SK-N-SH (cell line): ENCODE measurements around the gene COL20A1. TPM values are rescaled to one million over a fixed set of nuclear protein-coding genes. Genes with fewer than 3 reads are reported as not detected.

Source experiments
- CTCF ChIA-PET: fragments of 300-600, 350-600 bp; formaldehyde crosslinking; extraction: SDS; loops from one replicate; lab custom pipeline; 2021; lab: Yijun Ruan, JAX
- POLR2A ChIA-PET: fragments of 350-600 bp; sonication (Branson Sonifier 250); formaldehyde crosslinking; extraction: SDS; loops from one replicate; lab custom pipeline; 2020; ENCODE audit warnings: antibody characterized with exemption, inconsistent platforms; lab: Yijun Ruan, JAX
- DNase-seq: peaks from one replicate; pipeline ENCODE4 v3.0.0; 2012
- H2AFZ ChIP-seq: fragments of 200-600 bp; sonication (generic); 2 replicates; pipeline ENCODE4 v1.8.1; 2016; ENCODE audit warnings: antibody characterized with exemption, mild to moderate bottlenecking, low read depth
- H3F3A ChIP-seq: fragments of 200-600 bp; sonication (generic); replicated peaks from 2 replicates; pipeline ENCODE3; 2016; ENCODE audit warnings: antibody characterized with exemption, mild to moderate bottlenecking; ENCODE audit not compliant: insufficient read depth
- H3K27ac ChIP-seq, 2 experiments: fragments of 200-500 bp in 1 of 2; fragments of 200-600 bp in 1 of 2; sonication (Bioruptor generic) in 1 of 2; sonication (generic), shearing (Covaris generic) in 1 of 2; 2 replicates each; pipeline versions ENCODE4 v1.5.1 to v1.6.1; 2014 to 2016; ENCODE audit warnings: low read depth in 2 of 2, inconsistent platforms in 1 of 2, low read length in 1 of 2, mild to moderate bottlenecking in 1 of 2, mixed read lengths in 1 of 2
- H3K27me3 ChIP-seq: fragments of 200-600 bp; sonication (generic), shearing (Covaris generic); 2 replicates; pipeline ENCODE4 v1.6.1; 2016; ENCODE audit warnings: mixed run types; ENCODE audit not compliant: insufficient read depth
- H3K36me3 ChIP-seq, 2 experiments: fragments of 200-500 bp in 1 of 2; fragments of 200-600 bp in 1 of 2; sonication (Bioruptor generic) in 1 of 2; sonication (generic) in 1 of 2; replicated peaks in 1 of 2; 2 replicates each; pipeline versions ENCODE3 to v1.5.1; 2014 to 2016; ENCODE audit warnings: low read length in 1 of 2, mild to moderate bottlenecking in 1 of 2; ENCODE audit not compliant: insufficient read depth in 2 of 2, control insufficient read depth in 1 of 2
- H3K4me1 ChIP-seq, 2 experiments: fragments of 200-500 bp in 1 of 2; fragments of 200-600 bp in 1 of 2; sonication (Bioruptor generic) in 1 of 2; sonication (generic), shearing (Covaris generic) in 1 of 2; 2 replicates each; pipeline versions ENCODE4 v1.5.1 to v1.6.1; 2014 to 2016; ENCODE audit warnings: low read depth in 1 of 2, low read length in 1 of 2, mixed run types in 1 of 2; ENCODE audit not compliant: insufficient read depth in 2 of 2, control insufficient read depth in 1 of 2
- H3K4me2 ChIP-seq: fragments of 200-600 bp; sonication (generic), shearing (Covaris generic); 2 replicates; pipeline ENCODE4 v1.6.1; 2017; ENCODE audit warnings: mixed run types
- H3K4me3 ChIP-seq, 2 experiments: fragments of 200-500 bp in 1 of 2; fragments of 200-600 bp in 1 of 2; sonication (Bioruptor generic) in 1 of 2; sonication (generic), shearing (Covaris generic) in 1 of 2; 2 replicates each; pipeline versions ENCODE4 v1.5.1 to v1.8.1; 2014 to 2016; ENCODE audit warnings: low read depth in 2 of 2, inconsistent platforms in 1 of 2, low read length in 1 of 2, mild to moderate bottlenecking in 1 of 2, mixed read lengths in 1 of 2, moderate library complexity in 1 of 2
- H3K79me2 ChIP-seq: fragments of 200-600 bp; sonication (generic); 2 replicates; pipeline ENCODE4 v1.8.1; 2017; ENCODE audit warnings: mild to moderate bottlenecking; ENCODE audit not compliant: insufficient read depth
- H3K9ac ChIP-seq: fragments of 200-600 bp; sonication (generic); 2 replicates; pipeline ENCODE4 v1.6.1; 2017; ENCODE audit warnings: mixed run types
- H3K9me2 ChIP-seq: fragments of 200-600 bp; sonication (generic); 2 replicates; pipeline ENCODE4 v1.6.1; 2017; ENCODE audit warnings: mixed run types
- H3K9me3 ChIP-seq: fragments of 200-600 bp; sonication (generic); 2 replicates; pipeline ENCODE4 v1.6.1; 2017; ENCODE audit warnings: mixed run types, mild to moderate bottlenecking, moderate library complexity
- H4K20me1 ChIP-seq: fragments of 200-600 bp; sonication (generic); 2 replicates; pipeline ENCODE4 v1.6.1; 2017; ENCODE audit warnings: mild to moderate bottlenecking, mixed run types; ENCODE audit not compliant: insufficient read depth
- ELF1 ChIP-seq: IDR thresholded peaks from 2 replicates; pipeline ENCODE4 v1.4.0; 2012
- EP300 ChIP-seq, 2 experiments: IDR thresholded peaks; 2 replicates each; pipeline versions ENCODE4 v1.4.0 to v1.6.1; 2012; ENCODE audit warnings: borderline replicate concordance in 1 of 2, low read depth in 1 of 2, low read length in 1 of 2
- EZH2phosphoT487 ChIP-seq: fragments of 200-600 bp; sonication (generic); IDR thresholded peaks from 2 replicates; pipeline ENCODE4 v1.6.1; 2017; ENCODE audit warnings: low read depth, mixed run types, mild to moderate bottlenecking, antibody characterized with exemption, moderate library complexity, borderline replicate concordance
- FOSL2 ChIP-seq: IDR thresholded peaks from 2 replicates; pipeline ENCODE4 v1.4.0; 2012; ENCODE audit warnings: low read depth, mild to moderate bottlenecking, moderate library complexity, borderline replicate concordance
- FOXM1 ChIP-seq: IDR thresholded peaks from 2 replicates; pipeline ENCODE4 v1.4.0; 2012; ENCODE audit warnings: low read depth, mild to moderate bottlenecking
- GABPA ChIP-seq: IDR thresholded peaks from 2 replicates; pipeline ENCODE4 v1.4.0; 2012; ENCODE audit warnings: low read depth, mild to moderate bottlenecking
- GATA2 ChIP-seq: sonication (generic); formaldehyde crosslinking; IDR thresholded peaks from 2 replicates; pipeline ENCODE4 v1.5.0; 2020; ENCODE audit warnings: mild to moderate bottlenecking, missing genetic modification reagents
- JUND ChIP-seq: IDR thresholded peaks from 2 replicates; pipeline ENCODE4 v1.4.0; 2012
- MXI1 ChIP-seq: IDR thresholded peaks from 2 replicates; pipeline ENCODE4 v1.6.1; 2012; ENCODE audit warnings: mild to moderate bottlenecking, low read depth, low read length, improper control_type of control experiment
- NFIC ChIP-seq: IDR thresholded peaks from 2 replicates; pipeline ENCODE4 v1.4.0; 2012; ENCODE audit warnings: borderline replicate concordance
- NRF1 ChIP-seq: IDR thresholded peaks from 2 replicates; pipeline ENCODE4 v1.6.1; 2012; ENCODE audit warnings: low read depth, mild to moderate bottlenecking, low read length
- POLR2AphosphoS5 ChIP-seq: IDR thresholded peaks from 2 replicates; pipeline ENCODE4 v1.6.1; 2012; ENCODE audit warnings: low read depth, low read length
- RCOR1 ChIP-seq: fragments of 150-350 bp; IDR thresholded peaks from 2 replicates; pipeline ENCODE4 v1.6.1; 2017; ENCODE audit warnings: antibody characterized with exemption, low read length
- RXRA ChIP-seq: IDR thresholded peaks from 2 replicates; pipeline ENCODE4 v1.4.0; 2012; ENCODE audit warnings: low read depth, mild to moderate bottlenecking, borderline replicate concordance
- TAF1 ChIP-seq: IDR thresholded peaks from 2 replicates; pipeline ENCODE4 v1.6.1; 2012; ENCODE audit warnings: low read depth, mild to moderate bottlenecking, low read length, moderate library complexity, borderline replicate concordance
- TCF12 ChIP-seq: IDR thresholded peaks from 2 replicates; pipeline ENCODE4 v1.4.0; 2012
- TEAD4 ChIP-seq: IDR thresholded peaks from 2 replicates; pipeline ENCODE4 v1.4.0; 2012; ENCODE audit warnings: mild to moderate bottlenecking, borderline replicate concordance; ENCODE audit not compliant: insufficient read depth
- YY1 ChIP-seq: IDR thresholded peaks from 2 replicates; pipeline ENCODE4 v1.4.0; 2012; ENCODE audit warnings: low read depth, mild to moderate bottlenecking
- WGBS: methylation state at CpG from one replicate; pipeline ENCODE4 v1.1.6; 2017; ENCODE audit warnings: low lambda C conversion rate; 5-methylcytosine and 5-hydroxymethylcytosine counted together
- polyA plus RNA-seq, 3 experiments: library from polyadenylated mRNA; depleted of rRNA; stranded (reverse); fragments of >200 nt; gene quantifications; 2 replicates each; pipeline ENCODE4 v1.2.3, GENCODE V29; 2012
- TF ChIP-seq, protein P1 (sequence below): IDR thresholded peaks from 2 replicates; pipeline ENCODE4 v1.4.0; 2012; ENCODE audit warnings: low read depth
- TF ChIP-seq, protein P2 (sequence below): fragments of 150-350 bp; IDR thresholded peaks from 2 replicates; pipeline ENCODE4 v1.6.1; 2017; ENCODE audit warnings: antibody characterized with exemption, low read length, low read depth, borderline replicate concordance
- TF ChIP-seq, protein P3 (sequence below): IDR thresholded peaks from 2 replicates; pipeline ENCODE4; 2012

Gene COL20A1
- polyA plus RNA-seq, 1 of the 3 experiments (the other 2 are of a cell fraction): not detected

DNA sequence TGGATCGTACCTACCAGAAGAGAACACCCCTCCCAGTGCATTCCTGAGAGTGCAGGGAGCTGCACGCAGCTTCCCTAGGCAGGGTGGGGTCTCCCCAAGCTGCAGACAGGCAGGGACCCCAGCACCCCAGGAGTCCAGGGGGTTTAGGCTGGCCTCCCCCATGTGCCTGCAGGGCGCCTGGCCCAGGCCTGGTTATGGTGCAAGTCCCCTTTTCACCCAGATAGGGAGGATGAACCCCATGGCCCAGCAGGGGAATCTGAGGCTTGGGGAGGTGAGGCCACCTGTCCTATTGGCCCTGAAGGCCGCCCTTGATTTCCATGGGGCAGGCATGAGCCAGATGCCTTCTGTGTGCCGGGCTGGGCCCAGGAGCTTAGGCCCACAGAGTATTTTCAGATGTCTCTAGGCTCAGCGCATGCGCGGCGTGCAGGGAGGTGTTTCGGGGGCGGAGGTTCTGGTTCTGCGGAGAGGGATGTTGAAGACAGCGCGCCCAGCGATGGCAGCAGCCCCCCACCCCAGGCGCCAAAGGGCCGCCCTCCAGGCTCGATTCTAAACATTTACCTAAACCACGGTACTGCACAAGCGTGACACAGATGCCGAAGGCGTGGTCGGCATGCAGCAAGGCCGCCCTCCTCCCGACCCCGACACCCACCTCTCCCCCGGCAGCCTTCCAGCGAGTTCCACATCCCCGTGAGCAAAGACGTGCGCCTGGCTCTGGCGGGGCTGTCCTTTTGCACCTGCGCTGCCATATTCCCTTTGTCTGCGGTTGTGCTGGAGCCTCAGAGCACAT lies 29.4 kb downstream of the COL20A1 start (continued):
- TF ChIP-seq POLR2AphosphoS5: no peak
- TF ChIP-seq MXI1: no peak
- TF ChIP-seq, protein P1, sequence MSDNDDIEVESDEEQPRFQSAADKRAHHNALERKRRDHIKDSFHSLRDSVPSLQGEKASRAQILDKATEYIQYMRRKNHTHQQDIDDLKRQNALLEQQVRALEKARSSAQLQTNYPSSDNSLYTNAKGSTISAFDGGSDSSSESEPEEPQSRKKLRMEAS: no peak
- no peak for TF ChIP-seq NRF1
- TF ChIP-seq NFIC: no peak
- no peak for TF ChIP-seq JUND

DNA sequence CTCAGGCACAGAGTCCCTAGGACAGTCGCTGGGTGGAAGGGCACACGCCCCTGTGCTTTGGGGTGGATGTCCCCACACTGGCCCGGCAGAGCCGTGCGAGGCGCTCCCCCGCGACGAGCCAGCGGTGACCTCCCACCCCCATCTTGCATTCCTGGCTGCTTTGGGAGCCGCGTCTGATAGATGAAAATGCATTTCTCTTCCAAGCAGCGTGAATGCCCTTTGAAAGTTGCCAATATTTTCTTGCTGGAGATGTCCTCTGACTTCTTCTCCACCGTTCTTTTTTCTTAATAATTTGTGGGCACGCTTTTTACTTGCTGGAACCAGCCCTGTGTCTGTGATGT lies 29.9 kb downstream of the COL20A1 start:
- no peaks in the 10 kb centered on the region for H3K79me2 ChIP-seq
- no peaks in the 10 kb centered on the region; a peak in 1 of 4 replicates for H3K4me1 ChIP-seq
- H3K27ac ChIP-seq: no peak overlapping the region
- H3K4me3 ChIP-seq: no peak overlapping the region
- no peaks in the 10 kb centered on the region; the same call in 1 of the 2 replicates for H3K27me3 ChIP-seq
- WGBS: 58% methylated on average over 15 of the region's 15 CpGs
- TF ChIP-seq JUND (no peak), NRF1 (no peak), TEAD4 (no peak), ELF1 (no peak), TCF12 (no peak), MXI1 (no peak)
- TF ChIP-seq, protein P2, sequence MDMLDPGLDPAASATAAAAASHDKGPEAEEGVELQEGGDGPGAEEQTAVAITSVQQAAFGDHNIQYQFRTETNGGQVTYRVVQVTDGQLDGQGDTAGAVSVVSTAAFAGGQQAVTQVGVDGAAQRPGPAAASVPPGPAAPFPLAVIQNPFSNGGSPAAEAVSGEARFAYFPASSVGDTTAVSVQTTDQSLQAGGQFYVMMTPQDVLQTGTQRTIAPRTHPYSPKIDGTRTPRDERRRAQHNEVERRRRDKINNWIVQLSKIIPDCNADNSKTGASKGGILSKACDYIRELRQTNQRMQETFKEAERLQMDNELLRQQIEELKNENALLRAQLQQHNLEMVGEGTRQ: no peak
- TF ChIP-seq, protein P1: no peak
- TF ChIP-seq, protein P3, sequence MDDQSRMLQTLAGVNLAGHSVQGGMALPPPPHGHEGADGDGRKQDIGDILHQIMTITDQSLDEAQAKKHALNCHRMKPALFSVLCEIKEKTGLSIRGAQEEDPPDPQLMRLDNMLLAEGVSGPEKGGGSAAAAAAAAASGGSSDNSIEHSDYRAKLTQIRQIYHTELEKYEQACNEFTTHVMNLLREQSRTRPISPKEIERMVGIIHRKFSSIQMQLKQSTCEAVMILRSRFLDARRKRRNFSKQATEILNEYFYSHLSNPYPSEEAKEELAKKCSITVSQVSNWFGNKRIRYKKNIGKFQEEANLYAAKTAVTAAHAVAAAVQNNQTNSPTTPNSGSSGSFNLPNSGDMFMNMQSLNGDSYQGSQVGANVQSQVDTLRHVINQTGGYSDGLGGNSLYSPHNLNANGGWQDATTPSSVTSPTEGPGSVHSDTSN: no peak
- no peaks in the 10 kb centered on the region for H3K9me2 ChIP-seq
- H3K9ac ChIP-seq: no peak overlapping the region
- no peaks in the 10 kb centered on the region for H3F3A ChIP-seq
- no peak for DNase-seq
- no peaks in the 10 kb centered on the region for H3K36me3 ChIP-seq
- H3K9me3 ChIP-seq: no peaks in the 10 kb centered on the region
- ChIA-PET CTCF (interaction anchor here (4.0 to 6.4 kb wide), 2 partner anchors 14 kb away, joined by 19 to 43 read pairs; no protein-coding TSS in a partner anchor), POLR2A (no interaction called here)
- H4K20me1 ChIP-seq: no peaks in the 10 kb centered on the region
- no peak overlapping the region for H3K4me2 ChIP-seq
- no peak overlapping the region for H2AFZ ChIP-seq

GRCh38 chr20:63323357-63323981 lies 30.5 kb downstream of the COL20A1 start:
- H3K27ac ChIP-seq: no peak overlapping the region
- TF ChIP-seq FOSL2: no peak
- no peak for TF ChIP-seq RCOR1
- TF ChIP-seq TAF1: no peak
- TF ChIP-seq GABPA: no peak
- no peak for TF ChIP-seq EZH2phosphoT487
- no peak for TF ChIP-seq RXRA
- TF ChIP-seq NFIC: no peak
- TF ChIP-seq FOXM1: no peak
- no peak for TF ChIP-seq EP300 (IDR thresholded peaks at IDR 0.05; ENCODE audit: borderline replicate concordance in 1 of 2, low read depth in 1 of 2, low read length in 1 of 2)
- TF ChIP-seq JUND: no peak
- TF ChIP-seq, protein P3: no peak
- no peak for TF ChIP-seq YY1
- TF ChIP-seq TEAD4: no peak
- no peak for TF ChIP-seq GATA2 (CRISPR knock-in tag)
- TF ChIP-seq, protein P1: no peak

More at GRCh38 chr20:63323357-63323981, 30.5 kb downstream of the COL20A1 start:
- no peak overlapping the region for H2AFZ ChIP-seq
- ChIA-PET CTCF (interaction anchor here (4.0 kb wide), 1 partner anchor 14 kb away, joined by 19 read pairs; no protein-coding TSS in a partner anchor), POLR2A (no interaction called here)
- H3F3A ChIP-seq: no peaks in the 10 kb centered on the region
- H3K27me3 ChIP-seq: no peaks in the 10 kb centered on the region; the same call in 1 of the 2 replicates
- H4K20me1 ChIP-seq: no peaks in the 10 kb centered on the region
- H3K79me2 ChIP-seq: no peaks in the 10 kb centered on the region
- no peaks in the 10 kb centered on the region for H3K9me3 ChIP-seq
- 49% methylated on average over 17 of the region's 18 CpGs for WGBS
- H3K36me3 ChIP-seq: no peaks in the 10 kb centered on the region
- H3K4me2 ChIP-seq: no peak overlapping the region
- H3K4me3 ChIP-seq: no peak overlapping the region
- no peak overlapping the region for H3K9ac ChIP-seq
- H3K4me1 ChIP-seq: no peaks in the 10 kb centered on the region; a peak in 1 of 4 replicates
- no peak for DNase-seq
- H3K9me2 ChIP-seq: no peaks in the 10 kb centered on the region
